C4-2B (cell line): ENCODE results near the gene BTNL8.

Source experiments
- ZFX ChIP-seq: fragments of 450-650 bp; IDR thresholded peaks from 2 replicates; pipeline ENCODE4 v1.6.1; 2017
- TF ChIP-seq, protein P1 (sequence below): fragments of 450-650 bp; conservative IDR thresholded peaks from 2 replicates; pipeline ENCODE4 v1.5.1; 2017; ENCODE audit warnings: mild to moderate bottlenecking

DNA sequence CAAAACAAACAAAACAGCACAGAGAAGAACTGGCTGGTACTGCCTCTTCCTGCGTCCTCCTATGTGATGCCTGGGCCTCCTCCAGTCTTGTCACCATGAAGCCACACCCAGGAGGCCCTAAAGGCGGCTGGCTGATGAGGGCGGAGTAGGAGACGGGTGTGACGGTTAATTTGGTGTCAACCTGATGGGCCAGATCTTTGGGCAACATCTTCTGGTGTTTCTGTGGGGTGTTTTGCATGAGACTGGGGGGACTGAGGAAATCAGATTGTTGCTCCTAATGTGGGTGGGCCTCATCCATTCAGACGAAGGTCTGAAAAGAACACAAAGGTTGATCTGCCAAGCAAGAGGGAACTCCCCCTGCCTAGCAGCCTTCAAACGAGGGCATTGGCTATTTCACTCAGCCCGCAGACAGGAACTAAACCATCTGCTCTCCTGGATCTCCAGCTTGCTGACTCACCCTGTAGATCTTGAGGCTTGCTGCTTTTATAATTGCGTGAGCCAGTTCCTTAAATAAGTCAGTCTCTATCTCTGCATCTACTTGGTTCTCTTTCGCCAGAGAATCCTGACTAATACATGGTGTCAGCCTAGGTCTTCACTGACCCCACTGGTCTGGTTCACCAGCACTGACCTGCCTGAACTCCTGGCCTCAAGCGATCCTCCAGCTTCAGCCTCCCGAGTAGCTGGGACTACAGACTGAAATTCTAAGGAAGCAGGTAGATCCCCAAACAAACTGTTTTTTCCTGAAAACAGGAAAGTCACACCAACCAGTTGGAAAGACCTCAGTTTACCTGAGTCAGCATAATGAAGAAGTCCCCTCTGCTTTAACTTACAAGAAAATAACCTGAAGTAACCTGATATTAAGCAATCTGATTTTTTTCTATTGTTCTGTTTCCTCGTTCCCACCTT, 25.1 kb upstream of the BTNL8 start:
- TF ChIP-seq, protein P1, sequence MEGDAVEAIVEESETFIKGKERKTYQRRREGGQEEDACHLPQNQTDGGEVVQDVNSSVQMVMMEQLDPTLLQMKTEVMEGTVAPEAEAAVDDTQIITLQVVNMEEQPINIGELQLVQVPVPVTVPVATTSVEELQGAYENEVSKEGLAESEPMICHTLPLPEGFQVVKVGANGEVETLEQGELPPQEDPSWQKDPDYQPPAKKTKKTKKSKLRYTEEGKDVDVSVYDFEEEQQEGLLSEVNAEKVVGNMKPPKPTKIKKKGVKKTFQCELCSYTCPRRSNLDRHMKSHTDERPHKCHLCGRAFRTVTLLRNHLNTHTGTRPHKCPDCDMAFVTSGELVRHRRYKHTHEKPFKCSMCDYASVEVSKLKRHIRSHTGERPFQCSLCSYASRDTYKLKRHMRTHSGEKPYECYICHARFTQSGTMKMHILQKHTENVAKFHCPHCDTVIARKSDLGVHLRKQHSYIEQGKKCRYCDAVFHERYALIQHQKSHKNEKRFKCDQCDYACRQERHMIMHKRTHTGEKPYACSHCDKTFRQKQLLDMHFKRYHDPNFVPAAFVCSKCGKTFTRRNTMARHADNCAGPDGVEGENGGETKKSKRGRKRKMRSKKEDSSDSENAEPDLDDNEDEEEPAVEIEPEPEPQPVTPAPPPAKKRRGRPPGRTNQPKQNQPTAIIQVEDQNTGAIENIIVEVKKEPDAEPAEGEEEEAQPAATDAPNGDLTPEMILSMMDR, result no peak
- no peak for TF ChIP-seq ZFX
